Measurements from ENCODE around the gene STARD3.
A peak's percentile ranks its signal among the peaks of the same experiment; 100 is the strongest.
"Not testable (repeated sequence)": the region's sequence is repeated elsewhere in the genome, so short reads cannot be mapped to it uniquely, and the experiment has no call there.

Gene STARD3

GRCh38 chr17:39636927-39637736, at the start of gene STARD3:
STARD3 (plus strand) TSS chr17:39637144; CDS start chr17:39653532, 16,388 bp downstream.
- DNase-seq (ENCODE audit: low read depth in 2 of 2) = peak; percentile 88 to 91

GRCh38 chr17:39590180-39590579, 46.8 kb upstream of the STARD3 start:
- not testable (repeated sequence) for DNase-seq (ENCODE audit: low read depth in 2 of 2)

GRCh38 chr17:39591958-39592954, 44.7 kb upstream of the STARD3 start:
- DNase-seq (ENCODE audit: low read depth in 2 of 2) = no peak

- DNase-seq (ENCODE audit: low read depth in 2 of 2) = no peak
Observed at GRCh38 chr17:39593371-39593770, 43.6 kb upstream of the STARD3 start.

- DNase-seq (ENCODE audit: low read depth in 2 of 2) = no peak
Observed at GRCh38 chr17:39595294-39595693, 41.6 kb upstream of the STARD3 start.

- no peak for DNase-seq (ENCODE audit: low read depth in 2 of 2)
Observed at GRCh38 chr17:39595928-39596510, 40.9 kb upstream of the STARD3 start.

- no peak for DNase-seq (ENCODE audit: low read depth in 2 of 2)
Observed at GRCh38 chr17:39596543-39597267, 40.2 kb upstream of the STARD3 start.

- DNase-seq (ENCODE audit: low read depth in 2 of 2) = no peak
Observed at GRCh38 chr17:39597372-39598046, 39.4 kb upstream of the STARD3 start.

GRCh38 chr17:39598047-39598481, 38.9 kb upstream of the STARD3 start:
- DNase-seq (ENCODE audit: low read depth in 2 of 2) = no peak

GRCh38 chr17:39598630-39599003, 38.3 kb upstream of the STARD3 start:
- no peak for DNase-seq (ENCODE audit: low read depth in 2 of 2)

GRCh38 chr17:39599004-39599664, 37.8 kb upstream of the STARD3 start:
- no peak for DNase-seq (ENCODE audit: low read depth in 2 of 2)

- DNase-seq (ENCODE audit: low read depth in 2 of 2) = no peak
Observed at GRCh38 chr17:39599665-39600231, 37.2 kb upstream of the STARD3 start.

GRCh38 chr17:39600288-39600996, 36.5 kb upstream of the STARD3 start:
- no peak for DNase-seq (ENCODE audit: low read depth in 2 of 2)

- DNase-seq (ENCODE audit: low read depth in 2 of 2) = no peak
Observed at GRCh38 chr17:39600997-39601597, 35.8 kb upstream of the STARD3 start.

GRCh38 chr17:39601758-39602532, 35.0 kb upstream of the STARD3 start:
- no peak for DNase-seq (ENCODE audit: low read depth in 2 of 2)

- DNase-seq (ENCODE audit: low read depth in 2 of 2) = no peak
Observed at GRCh38 chr17:39602533-39603303, 34.2 kb upstream of the STARD3 start.

GRCh38 chr17:39603304-39604016, 33.5 kb upstream of the STARD3 start:
- DNase-seq (ENCODE audit: low read depth in 2 of 2) = no peak
